ENCODE data around the gene TTC22.

DNA sequence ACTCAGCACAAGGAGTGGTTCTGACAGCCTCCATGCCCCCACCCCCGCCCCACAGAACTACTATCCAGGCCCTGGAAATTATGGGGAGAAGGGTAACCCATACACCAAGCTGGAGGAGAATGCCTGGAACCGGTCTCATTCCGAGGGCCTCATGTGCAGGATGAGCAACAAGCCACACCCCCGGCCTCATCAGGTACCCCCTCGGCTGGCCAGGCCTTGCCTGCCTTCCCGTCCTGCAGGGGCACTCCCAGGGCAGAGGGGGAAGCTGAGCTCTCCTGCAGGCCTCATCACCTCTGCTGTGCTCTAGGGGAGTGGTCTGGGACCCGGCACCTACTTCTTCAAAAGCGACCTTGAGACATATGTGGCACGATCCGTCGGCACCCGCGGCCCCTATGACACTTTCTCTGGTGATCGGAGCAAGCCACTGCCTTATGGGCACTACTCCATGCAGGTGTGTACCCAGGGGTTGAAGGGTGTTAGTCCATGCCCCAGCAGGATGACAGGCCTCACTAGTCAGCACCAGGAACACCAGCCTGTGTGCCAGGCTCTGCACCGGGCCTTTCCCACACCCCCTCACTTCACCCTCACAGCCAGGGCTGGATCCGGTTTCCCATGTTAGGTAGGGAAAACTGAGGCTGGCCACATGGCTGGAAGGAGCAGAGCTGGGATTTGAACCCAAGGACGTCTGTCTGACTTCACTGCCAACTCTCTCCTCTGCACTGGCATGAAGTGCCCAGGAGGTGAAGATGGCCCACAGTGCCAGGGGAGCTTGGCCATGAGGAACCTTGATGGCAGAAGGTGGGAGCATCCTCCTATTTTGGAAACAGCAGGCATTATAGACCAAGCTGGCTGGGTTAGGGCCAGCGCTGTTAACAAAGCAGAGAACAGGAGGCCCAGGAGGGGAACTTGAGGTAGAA, 10.9 kb upstream of the TTC22 start:
- TF ChIP-seq, protein P1, sequence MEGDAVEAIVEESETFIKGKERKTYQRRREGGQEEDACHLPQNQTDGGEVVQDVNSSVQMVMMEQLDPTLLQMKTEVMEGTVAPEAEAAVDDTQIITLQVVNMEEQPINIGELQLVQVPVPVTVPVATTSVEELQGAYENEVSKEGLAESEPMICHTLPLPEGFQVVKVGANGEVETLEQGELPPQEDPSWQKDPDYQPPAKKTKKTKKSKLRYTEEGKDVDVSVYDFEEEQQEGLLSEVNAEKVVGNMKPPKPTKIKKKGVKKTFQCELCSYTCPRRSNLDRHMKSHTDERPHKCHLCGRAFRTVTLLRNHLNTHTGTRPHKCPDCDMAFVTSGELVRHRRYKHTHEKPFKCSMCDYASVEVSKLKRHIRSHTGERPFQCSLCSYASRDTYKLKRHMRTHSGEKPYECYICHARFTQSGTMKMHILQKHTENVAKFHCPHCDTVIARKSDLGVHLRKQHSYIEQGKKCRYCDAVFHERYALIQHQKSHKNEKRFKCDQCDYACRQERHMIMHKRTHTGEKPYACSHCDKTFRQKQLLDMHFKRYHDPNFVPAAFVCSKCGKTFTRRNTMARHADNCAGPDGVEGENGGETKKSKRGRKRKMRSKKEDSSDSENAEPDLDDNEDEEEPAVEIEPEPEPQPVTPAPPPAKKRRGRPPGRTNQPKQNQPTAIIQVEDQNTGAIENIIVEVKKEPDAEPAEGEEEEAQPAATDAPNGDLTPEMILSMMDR (IDR thresholded peaks at IDR 0.05) = no peak
- no peak for TF ChIP-seq ZFX (IDR thresholded peaks at IDR 0.05; ENCODE audit: borderline replicate concordance)
